Calu3 (cell line): ENCODE results near the gene KCNAB1. TPM values are rescaled to one million over a fixed set of nuclear protein-coding genes. Genes with fewer than 3 reads are reported as not detected.

Source experiments
- BruUV-seq: library from RNA; stranded (reverse); fragments of 400-500 nt; replicated peaks from 2 replicates; lab custom pipeline; 2021; lab: Mats Ljungman, UMichigan
- CTCF ChIA-PET: fragments of 300-600 bp; sonication (Branson Sonifier 250); formaldehyde crosslinking; loops from one replicate; lab custom pipeline; 2022; ENCODE audit warnings: antibody characterized with exemption; lab: Charles Lee
- DNase-seq: peaks from one replicate; pipeline ENCODE4 v3.0.0; 2022
- H3K27ac Mint-ChIP-seq: one replicate; pipeline ENCODE4 v1.8.0; 2022; ENCODE audit warnings: mixed read lengths; ENCODE audit not compliant: unreplicated experiment
- H3K27me3 Mint-ChIP-seq: one replicate; pipeline ENCODE4 v1.8.0; 2022; ENCODE audit warnings: mixed read lengths; ENCODE audit not compliant: unreplicated experiment
- H3K36me3 Mint-ChIP-seq: one replicate; pipeline ENCODE4 v1.8.0; 2022; ENCODE audit warnings: mild to moderate bottlenecking, moderate library complexity, mixed read lengths; ENCODE audit not compliant: insufficient read depth, unreplicated experiment
- H3K4me1 Mint-ChIP-seq: one replicate; pipeline ENCODE4 v1.8.0; 2022; ENCODE audit warnings: mild to moderate bottlenecking, low read depth, mixed read lengths; ENCODE audit not compliant: unreplicated experiment
- H3K4me3 Mint-ChIP-seq: one replicate; pipeline ENCODE4 v1.8.0; 2022; ENCODE audit warnings: mild to moderate bottlenecking, low read depth, moderate library complexity, mixed read lengths; ENCODE audit not compliant: unreplicated experiment
- H3K9me3 Mint-ChIP-seq: one replicate; pipeline ENCODE4 v1.8.0; 2022; ENCODE audit warnings: low read depth, mixed read lengths; ENCODE audit not compliant: unreplicated experiment
- CTCF ChIP-seq: fragments of 200-600 bp; IDR thresholded peaks from one replicate; pipeline ENCODE4 v1.8.0; 2022; ENCODE audit warnings: antibody characterized with exemption; ENCODE audit not compliant: unreplicated experiment
- intact Hi-C: fragments of 100-400 bp; cut with micrococcal nuclease; formaldehyde crosslinking; loops from one replicate; pipeline ENCODE4 v1.10.0; 2022; ENCODE audit not compliant: unreplicated experiment
- total RNA-seq: library from RNA; stranded (reverse); gene quantifications from 2 replicates; pipeline ENCODE4 v1.2.3, GENCODE V29; 2022

KCNAB1 gene
- total RNA-seq, 1 experiment from 2014 or later: 1.6 TPM

- CTCF ChIA-PET: no interaction called here
- Mint-ChIP-seq H3K4me3 (no peak overlapping the region), H3K4me1 (no peaks in the 10 kb centered on the region), H3K27me3 (peaks cover 41% of the 10 kb centered on the region), H3K27ac (no peak overlapping the region), H3K9me3 (no peaks in the 10 kb centered on the region), H3K36me3 (no peaks in the 10 kb centered on the region)
- intact Hi-C loops: no loop called here
- no peak for TF ChIP-seq CTCF
- no TSS peak for BruUV-seq
- no peak for DNase-seq
Observed at GRCh38 chr3:156215751-156216150, 95.4 kb downstream of the KCNAB1 start.

- BruUV-seq: no TSS peak
Observed at GRCh38 chr3:156216216-156216615, 95.8 kb downstream of the KCNAB1 start.

GRCh38 chr3:156216852-156217251 lies 96.5 kb downstream of the KCNAB1 start:
- CTCF ChIA-PET: no interaction called here
- intact Hi-C loops: no loop called here
- no peaks in the 10 kb centered on the region for H3K36me3 Mint-ChIP-seq
- H3K27me3 Mint-ChIP-seq: peaks cover 31% of the 10 kb centered on the region
- no peak for DNase-seq
- H3K27ac Mint-ChIP-seq: no peak overlapping the region
- TF ChIP-seq CTCF: no peak
- no peaks in the 10 kb centered on the region for H3K9me3 Mint-ChIP-seq
- H3K4me3 Mint-ChIP-seq: no peak overlapping the region
- no TSS peak for BruUV-seq
- H3K4me1 Mint-ChIP-seq: no peaks in the 10 kb centered on the region

More at GRCh38 chr3:156216216-156216615, 95.8 kb downstream of the KCNAB1 start:
- H3K27me3 Mint-ChIP-seq: peaks cover 38% of the 10 kb centered on the region
- no peak overlapping the region for H3K27ac Mint-ChIP-seq
- no peak for DNase-seq
- H3K4me1 Mint-ChIP-seq: no peaks in the 10 kb centered on the region
- H3K36me3 Mint-ChIP-seq: no peaks in the 10 kb centered on the region
- CTCF ChIA-PET: no interaction called here
- H3K4me3 Mint-ChIP-seq: no peak overlapping the region
- no peaks in the 10 kb centered on the region for H3K9me3 Mint-ChIP-seq
- intact Hi-C loops: no loop called here
- TF ChIP-seq CTCF: no peak

GRCh38 chr3:156217674-156218352 lies 97.4 kb downstream of the KCNAB1 start:
- Mint-ChIP-seq H3K27ac (no peak overlapping the region), H3K4me1 (no peaks in the 10 kb centered on the region), H3K27me3 (peaks cover 22% of the 10 kb centered on the region), H3K36me3 (no peaks in the 10 kb centered on the region), H3K9me3 (no peaks in the 10 kb centered on the region), H3K4me3 (no peak overlapping the region)
- CTCF ChIA-PET: interaction anchor here (0.6 kb wide), 1 partner anchor 100 kb away, joined by 3 read pairs; no protein-coding TSS in a partner anchor
- no TSS peak for BruUV-seq
- no peak for DNase-seq
- TF ChIP-seq CTCF: no peak
- intact Hi-C loops: no loop called here
